Endothelial cell of umbilical vein (primary cell): ENCODE results near the gene FGF2. TPM values are rescaled to one million over a fixed set of nuclear protein-coding genes. Genes with fewer than 3 reads are reported as not detected.
"Not testable (repeated sequence)": the region's sequence is repeated elsewhere in the genome, so short reads cannot be mapped to it uniquely, and the experiment has no call there.

Experiments used
- BruUV-seq: library from RNA; stranded (reverse); fragments of 400-500 nt; replicated peaks from 2 replicates; lab custom pipeline; 2021; lab: Mats Ljungman, UMichigan
- CTCF ChIA-PET: fragments of 300-600, 350-600 bp; sonication (Branson Sonifier 250); formaldehyde crosslinking; loops from one replicate; lab custom pipeline; 2021; ENCODE audit warnings: antibody characterized with exemption, inconsistent platforms; lab: Charles Lee
- POLR2A ChIA-PET: fragments of 300-600, 350-600 bp; sonication (Branson Sonifier 250); formaldehyde crosslinking; loops from one replicate; lab custom pipeline; 2021; ENCODE audit warnings: antibody characterized with exemption, inconsistent platforms; lab: Charles Lee
- DNase-seq: peaks from one replicate; pipeline ENCODE4 v3.0.0-alpha.2; 2011; ENCODE audit warnings: low read depth, low spot score
- FAIRE-seq: peaks from 2 replicates; lab custom pipeline; 2011; peaks lifted over from hg19 to GRCh38; lab: Jason Lieb, UNC
- H2AFZ ChIP-seq: 2 replicates; pipeline ENCODE4 v1.6.0; 2012; ENCODE audit warnings: low read depth, low read length, control low read depth, inconsistent platforms
- H3K27ac ChIP-seq: 2 replicates; pipeline ENCODE4 v1.5.1; 2011; ENCODE audit warnings: low read depth, mild to moderate bottlenecking, control low read depth, low read length, moderate library complexity; ENCODE audit not compliant: insufficient read depth
- H3K27me3 ChIP-seq, 2 experiments: 2 replicates each; pipeline versions ENCODE4 v1.6.0 to v1.6.1; 2011; ENCODE audit warnings: low read length in 2 of 2, mixed read lengths in 1 of 2; ENCODE audit not compliant: control insufficient read depth in 2 of 2, insufficient read depth in 2 of 2
- H3K36me3 ChIP-seq, 2 experiments: 2 replicates in 1 of 2; 3 replicates in 1 of 2; pipeline ENCODE4 v1.5.1; 2011; ENCODE audit warnings: low read length in 2 of 2, mild to moderate bottlenecking in 1 of 2, moderate library complexity in 1 of 2; ENCODE audit not compliant: control insufficient read depth in 2 of 2, insufficient read depth in 2 of 2; ENCODE audit errors: extremely low read depth in 1 of 2
- H3K4me1 ChIP-seq: 3 replicates; pipeline ENCODE4 v1.5.1; 2011; ENCODE audit warnings: mild to moderate bottlenecking, low read length; ENCODE audit not compliant: control insufficient read depth, insufficient read depth; ENCODE audit errors: extremely low read depth
- H3K4me2 ChIP-seq: 2 replicates; pipeline ENCODE4 v1.6.1; 2011; ENCODE audit warnings: low read length, control low read depth, mixed read lengths; ENCODE audit not compliant: insufficient read depth
- H3K4me3 ChIP-seq, 3 experiments: fragments of 200-600 bp in 1 of 3; sonication (generic), shearing (Covaris generic) in 1 of 3; replicated peaks in 1 of 3; 2 replicates each; pipeline ENCODE4 v1.5.1; 2011 to 2016; ENCODE audit warnings: control low read depth in 3 of 3, low read length in 3 of 3, mild to moderate bottlenecking in 2 of 3, inconsistent platforms in 1 of 3, low read depth in 1 of 3, moderate library complexity in 1 of 3; ENCODE audit not compliant: insufficient read depth in 1 of 3
- H3K79me2 ChIP-seq: 2 replicates; pipeline ENCODE4 v1.6.0; 2012; ENCODE audit warnings: low read length, inconsistent platforms; ENCODE audit not compliant: control insufficient read depth, insufficient read depth
- H3K9ac ChIP-seq: replicated peaks from 2 replicates; pipeline ENCODE3; 2011; ENCODE audit warnings: low read length, control low read depth; ENCODE audit not compliant: insufficient read depth; ENCODE audit errors: extremely low read depth
- H3K9me1 ChIP-seq: replicated peaks from 3 replicates; pipeline ENCODE4 v1.6.0; 2011; ENCODE audit warnings: mild to moderate bottlenecking, low read length; ENCODE audit not compliant: control insufficient read depth, insufficient read depth; ENCODE audit errors: extremely low read depth
- H3K9me3 ChIP-seq: replicated peaks from 2 replicates; pipeline ENCODE4 v1.5.1; 2012; ENCODE audit warnings: low read length, inconsistent platforms; ENCODE audit not compliant: control insufficient read depth, insufficient read depth
- H4K20me1 ChIP-seq: replicated peaks from 2 replicates; pipeline ENCODE3; 2011; ENCODE audit warnings: mild to moderate bottlenecking, low read length; ENCODE audit not compliant: control insufficient read depth, insufficient read depth; ENCODE audit errors: extremely low read depth
- CTCF ChIP-seq, 2 donors: IDR thresholded peaks; 1 replicate in 1 of 2; 2 replicates in 1 of 2; pipeline ENCODE4 v1.5.1; 2011; ENCODE audit warnings: low read length in 2 of 2, mild to moderate bottlenecking in 2 of 2, moderate library complexity in 2 of 2, control low read depth in 1 of 2, inconsistent platforms in 1 of 2, low read depth in 1 of 2; ENCODE audit not compliant: insufficient read depth in 1 of 2; ENCODE audit errors: extremely low read depth in 1 of 2
- EZH2 ChIP-seq: IDR thresholded peaks from 2 replicates; pipeline ENCODE4 v1.6.1; 2012; ENCODE audit warnings: borderline replicate concordance, low read depth, mild to moderate bottlenecking, moderate library complexity, low read length, inconsistent platforms; ENCODE audit not compliant: severe bottlenecking
- FOS ChIP-seq: IDR thresholded peaks from 2 replicates; pipeline ENCODE4 v1.6.1; 2011; ENCODE audit warnings: mild to moderate bottlenecking, low read length, moderate library complexity, borderline replicate concordance; ENCODE audit not compliant: insufficient read depth
- GATA2 ChIP-seq: IDR thresholded peaks from 2 replicates; pipeline ENCODE4 v1.7.0; 2011; ENCODE audit warnings: low read depth, mild to moderate bottlenecking, moderate library complexity, mixed read lengths, low read length; ENCODE audit not compliant: insufficient read length, insufficient read depth
- JUN ChIP-seq: IDR thresholded peaks from 2 replicates; pipeline ENCODE4 v1.6.1; 2011; ENCODE audit warnings: borderline replicate concordance, low read depth; ENCODE audit not compliant: insufficient read length, insufficient read depth
- MAX ChIP-seq: IDR thresholded peaks from 2 replicates; pipeline ENCODE4 v1.6.1; 2011; ENCODE audit not compliant: insufficient read depth, insufficient read length
- MYC ChIP-seq: IDR thresholded peaks from one replicate; pipeline ENCODE4 v1.6.1; 2011; ENCODE audit warnings: mild to moderate bottlenecking, low read depth, low read length
- POLR2A ChIP-seq: IDR thresholded peaks from 2 replicates; pipeline ENCODE4 v1.6.1; 2012; ENCODE audit warnings: low read depth, mild to moderate bottlenecking, control low read depth, low read length
- POLR2AphosphoS5 ChIP-seq: IDR thresholded peaks from 2 replicates; pipeline ENCODE4 v1.6.1; 2012; ENCODE audit warnings: low read depth, mild to moderate bottlenecking, control low read depth, low read length, moderate library complexity; ENCODE audit not compliant: insufficient read depth
- dilution Hi-C: fragments of 300-500 bp; cut with MboI; formaldehyde crosslinking; loops from one replicate; pipeline ENCODE4 v1.15.0; 2019; ENCODE audit warnings: low sequenced_read_pairs; ENCODE audit not compliant: extremely low pct_ligation_motif_present
- intact Hi-C: fragments of 100-400 bp; cut with micrococcal nuclease; formaldehyde crosslinking; loops from one replicate; pipeline ENCODE4 v1.10.0; 2022
- polyA plus RNA-seq, 4 experiments: library from polyadenylated mRNA; depleted of rRNA in 3 of 4; stranded (reverse) in 3 of 4; unstranded in 1 of 4; fragments of >200 nt; gene quantifications; 2 replicates each; pipeline versions ENCODE4 v1.2.1 to v1.2.3, GENCODE V29; 2011 to 2012; ENCODE audit warnings: missing spikeins in 1 of 4
- total RNA-seq: library from RNA; stranded (reverse); gene quantifications from 2 replicates; pipeline ENCODE4 v1.2.3, GENCODE V29; 2021

The FGF2 gene
- total and polyA plus RNA-seq, 2 donors (not counting 3 experiments of a cell fraction or from before 2014, with no cell fraction given): 4.6 to 23.9 TPM

- no peak overlapping the region for H3K27ac ChIP-seq
- FAIRE-seq (no peak), DNase-seq (no peak)
- H3K4me3 ChIP-seq: no peak overlapping the region
- no peak overlapping the region for H3K9ac ChIP-seq
- no peaks in the 10 kb centered on the region for H3K4me1 ChIP-seq
- no peaks in the 10 kb centered on the region for H3K27me3 ChIP-seq
- no peaks in the 10 kb centered on the region for H3K9me3 ChIP-seq
- no peak overlapping the region for H3K4me2 ChIP-seq
- H3K9me1 ChIP-seq: no peaks in the 10 kb centered on the region
- no peaks in the 10 kb centered on the region for H4K20me1 ChIP-seq
- ChIA-PET POLR2A (no interaction called here), CTCF (interaction anchor here (2.8 kb wide), 1 partner anchor 85 kb away, joined by 9 read pairs; no protein-coding TSS in a partner anchor)
- TF ChIP-seq MAX (no peak), GATA2 (no peak), POLR2AphosphoS5 (no peak), EZH2 (no peak), JUN (no peak), CTCF (IDR thresholded peaks at IDR 0.05; ENCODE audit: extremely low read depth in 1 of 2, insufficient read depth in 1 of 2, low read depth in 1 of 2, low read length in 2 of 2) (no peak), FOS (no peak), POLR2A (no peak), MYC (no peak)
- no peaks in the 10 kb centered on the region for H3K36me3 ChIP-seq
- BruUV-seq: no TSS peak
- H3K79me2 ChIP-seq: no peaks in the 10 kb centered on the region
- dilution Hi-C loops (no loop called here), intact Hi-C loops (no loop called here)
- H2AFZ ChIP-seq: no peak overlapping the region
Measured at GRCh38 chr4:122842984-122843531, 16.4 kb downstream of the FGF2 start.

- H3K27ac ChIP-seq, H2AFZ ChIP-seq, FAIRE-seq, H3K9ac ChIP-seq, H3K36me3 ChIP-seq, POLR2A ChIA-PET, H3K4me1 ChIP-seq, DNase-seq, H3K79me2 ChIP-seq, H3K4me3 ChIP-seq, H3K27me3 ChIP-seq, H3K9me1 ChIP-seq, H3K4me2 ChIP-seq, intact Hi-C loops, H4K20me1 ChIP-seq, H3K9me3 ChIP-seq, BruUV-seq, dilution Hi-C loops: not testable (repeated sequence)
- CTCF ChIA-PET: interaction anchor here (2.8 kb wide), 1 partner anchor 87 kb away, joined by 9 read pairs; no protein-coding TSS in a partner anchor
Measured at GRCh38 chr4:122844391-122844790, 17.8 kb downstream of the FGF2 start.
